HepG2 (cell line): Measurements from ENCODE around the gene SMC6. TPM values are rescaled to one million over a fixed set of nuclear protein-coding genes. Genes with fewer than 3 reads are reported as not detected.

Source experiments
- AGO1 ChIP-seq: fragments of 200-400 bp; formaldehyde crosslinking; IDR thresholded peaks from 2 replicates; pipeline ENCODE4 v1.6.1; 2017; ENCODE audit warnings: mild to moderate bottlenecking, low read depth, low read length, moderate library complexity; ENCODE audit not compliant: poor library complexity, severe bottlenecking
- ATF1 ChIP-seq: IDR thresholded peaks from 2 replicates; pipeline ENCODE4 v1.6.1; 2016; ENCODE audit warnings: mild to moderate bottlenecking, control low read depth
- CHCHD3 ChIP-seq: sonication (generic); formaldehyde crosslinking; IDR thresholded peaks from 2 replicates; pipeline ENCODE4 v1.8.0; 2022; ENCODE audit warnings: mild to moderate bottlenecking, missing genetic modification reagents, moderate library complexity
- FOXA3 ChIP-seq: IDR thresholded peaks from 2 replicates; pipeline ENCODE4 v1.6.1; 2016; ENCODE audit warnings: missing genetic modification reagents, missing compliant biosample characterization
- GRHL1 ChIP-seq: sonication (generic); formaldehyde crosslinking; conservative IDR thresholded peaks from 2 replicates; pipeline ENCODE4 v1.8.0; 2022; ENCODE audit warnings: missing genetic modification reagents
- GZF1 ChIP-seq: sonication (generic); formaldehyde crosslinking; IDR thresholded peaks from 2 replicates; pipeline ENCODE4 v1.5.1; 2020; ENCODE audit warnings: mild to moderate bottlenecking, missing genetic modification reagents
- KLF16 ChIP-seq, 2 experiments: sonication (generic) in 1 of 2; formaldehyde crosslinking in 1 of 2; IDR thresholded peaks; 2 replicates each; pipeline versions ENCODE4 v1.6.1 to v1.8.0; 2016 to 2023; ENCODE audit warnings: missing genetic modification reagents in 2 of 2, missing compliant biosample characterization in 1 of 2
- MTERF4 ChIP-seq: sonication (generic); formaldehyde crosslinking; IDR thresholded peaks from 2 replicates; pipeline ENCODE4 v1.8.0; 2023; ENCODE audit warnings: mild to moderate bottlenecking, missing genetic modification reagents
- RARA ChIP-seq: IDR thresholded peaks from 2 replicates; pipeline ENCODE4 v1.6.1; 2016; ENCODE audit warnings: missing genetic modification reagents, missing compliant biosample characterization
- REL ChIP-seq: sonication (generic); formaldehyde crosslinking; conservative IDR thresholded peaks from 2 replicates; pipeline ENCODE4 v1.8.0; 2022; ENCODE audit warnings: mild to moderate bottlenecking, missing genetic modification reagents, moderate library complexity
- TAF15 ChIP-seq: fragments of 200-400 bp; formaldehyde crosslinking; IDR thresholded peaks from one replicate; pipeline ENCODE4 v1.6.1; 2018; ENCODE audit warnings: mild to moderate bottlenecking, low read depth, low read length; ENCODE audit not compliant: poor library complexity, severe bottlenecking
- XBP1 ChIP-seq: sonication (generic); formaldehyde crosslinking; IDR thresholded peaks from 2 replicates; pipeline ENCODE4 v1.5.0; 2020; ENCODE audit warnings: missing genetic modification reagents
- ZBTB37 ChIP-seq: sonication (generic); formaldehyde crosslinking; IDR thresholded peaks from 2 replicates; pipeline ENCODE4 v1.4.0; 2020; ENCODE audit warnings: mild to moderate bottlenecking, missing genetic modification reagents
- ZBTB42 ChIP-seq: sonication (generic); formaldehyde crosslinking; IDR thresholded peaks from 2 replicates; pipeline ENCODE4 v1.5.0; 2020; ENCODE audit warnings: mild to moderate bottlenecking, missing genetic modification reagents
- ZFP36 ChIP-seq: fragments of 150-350 bp; IDR thresholded peaks from 2 replicates; pipeline ENCODE4 v1.6.1; 2018; ENCODE audit warnings: borderline replicate concordance, low read length, low read depth; ENCODE audit not compliant: partially characterized antibody
- ZFP37 ChIP-seq: sonication (generic); formaldehyde crosslinking; IDR thresholded peaks from 2 replicates; pipeline ENCODE4 v1.4.0; 2020; ENCODE audit warnings: missing genetic modification reagents, borderline replicate concordance
- ZNF253 ChIP-seq: sonication (generic); formaldehyde crosslinking; IDR thresholded peaks from 2 replicates; pipeline ENCODE4 v1.8.0; 2022; ENCODE audit warnings: mild to moderate bottlenecking, missing genetic modification reagents, borderline replicate concordance
- ZNF354B ChIP-seq: sonication (generic); formaldehyde crosslinking; IDR thresholded peaks from 2 replicates; pipeline ENCODE4 v1.8.0; 2022; ENCODE audit warnings: mild to moderate bottlenecking, missing genetic modification reagents
- ZNF383 ChIP-seq: sonication (generic); formaldehyde crosslinking; IDR thresholded peaks from 2 replicates; pipeline ENCODE4 v1.4.0; 2020; ENCODE audit warnings: missing genetic modification reagents, mild to moderate bottlenecking, borderline replicate concordance
- ZNF572 ChIP-seq: sonication (generic); formaldehyde crosslinking; IDR thresholded peaks from 2 replicates; pipeline ENCODE4 v1.5.1; 2020; ENCODE audit warnings: mild to moderate bottlenecking, missing genetic modification reagents
- ZNF709 ChIP-seq: sonication (generic); formaldehyde crosslinking; IDR thresholded peaks from 2 replicates; pipeline ENCODE4 v1.5.0; 2020; ENCODE audit warnings: mild to moderate bottlenecking, missing genetic modification reagents
- ZNF710 ChIP-seq: sonication (generic); formaldehyde crosslinking; IDR thresholded peaks from 2 replicates; pipeline ENCODE4 v1.5.0; 2020; ENCODE audit warnings: mild to moderate bottlenecking, missing genetic modification reagents, borderline replicate concordance
- polyA plus RNA-seq, 8 experiments: library from polyadenylated mRNA; depleted of rRNA in 3 of 8; stranded (reverse) in 7 of 8; unstranded in 1 of 8; fragments of >200 nt; fragmentation: Illumina TruSeq in 4 of 8; extraction: Trizol in 4 of 8; gene quantifications; 2 replicates each; pipeline versions ENCODE4 v1.2.1 to v1.2.3, GENCODE V29; 2011 to 2016; ENCODE audit warnings: low read depth in 4 of 8, missing spikeins in 1 of 8, mixed read lengths in 1 of 8; ENCODE audit not compliant: insufficient read depth in 1 of 8
- total RNA-seq, 5 experiments: library from RNA; depleted of rRNA; stranded (reverse); fragments of >200 nt; fragmentation: Illumina TruSeq; extraction: Trizol; gene quantifications; 2 replicates each; pipeline ENCODE4 v1.2.3, GENCODE V29; 2016; ENCODE audit warnings: low read depth in 1 of 5

SMC6 gene
- total and polyA plus RNA-seq, 2 of the 13 experiments (the other 11 are each of a cell fraction or from before 2014, with no cell fraction given): 18.9 to 55.3 TPM

- TF ChIP-seq XBP1 (CRISPR knock-in tag): no peak
- TF ChIP-seq FOXA3 (CRISPR knock-in tag): peak; percentile 31; the same call in 1 of the 2 replicates
- TF ChIP-seq KLF16 (CRISPR knock-in tag; IDR thresholded peaks at IDR 0.05): peak in 1 of 2 experiments; percentile 58; a peak in 1 of 4 replicates
- TF ChIP-seq ZFP37 (CRISPR knock-in tag): no peak
- no peak for TF ChIP-seq GRHL1 (CRISPR knock-in tag)
- peak; percentile 90 for TF ChIP-seq ZNF709
- peak; percentile 97 for TF ChIP-seq MTERF4 (CRISPR knock-in tag)
- no peak; the same call in 1 of the 2 replicates for TF ChIP-seq ZBTB42 (CRISPR knock-in tag)
- TF ChIP-seq ZNF383 (CRISPR knock-in tag): no peak
- peak; percentile 97 for TF ChIP-seq ZNF354B
- no peak; the same call in 1 of the 2 replicates for TF ChIP-seq RARA (CRISPR knock-in tag)
- TF ChIP-seq GZF1: peak; percentile 52
- 0 out of 2 replicates have a peak, but pooled peaks have one; percentile 49 for TF ChIP-seq ZNF572 (CRISPR knock-in tag)
- 0 out of 2 replicates have a peak, but pooled peaks have one; percentile 52 for TF ChIP-seq ZNF710 (CRISPR knock-in tag)
- no peak; the same call in 1 of the 2 replicates for TF ChIP-seq CHCHD3 (CRISPR knock-in tag)
- TF ChIP-seq ZBTB37 (CRISPR knock-in tag): no peak
- no peak for TF ChIP-seq ATF1 (CRISPR knock-in tag)
- TF ChIP-seq TAF15: peak; percentile 39
- TF ChIP-seq ZNF253 (CRISPR knock-in tag): no peak
- peak; percentile 94; the same call in 1 of the 2 replicates for TF ChIP-seq REL (CRISPR knock-in tag)
- TF ChIP-seq ZFP36: no peak
- peak; percentile 60 for TF ChIP-seq AGO1
Observed at GRCh38 chr2:17752892-17753802, 463 bp downstream of the SMC6 start (continued).
